Keratinocyte (primary cell): ENCODE data around the gene UNC79. TPM values are rescaled to one million over a fixed set of nuclear protein-coding genes. Genes with fewer than 3 reads are reported as not detected.

ENCODE experiments used
- DNase-seq: peaks from one replicate; pipeline ENCODE4 v3.0.0-alpha.2; 2011; ENCODE audit warnings: low read depth, missing footprints, low spot score
- FAIRE-seq: peaks from 2 replicates; lab custom pipeline; 2011; peaks lifted over from hg19 to GRCh38; lab: Jason Lieb, UNC
- H2AFZ ChIP-seq: 2 replicates; pipeline ENCODE4 v1.6.0; 2012; ENCODE audit warnings: low read length, control low read depth, inconsistent platforms; ENCODE audit not compliant: control insufficient read depth
- H3K27ac ChIP-seq: 2 replicates; pipeline ENCODE4 v1.5.1; 2011; ENCODE audit warnings: low read length; ENCODE audit not compliant: control insufficient read depth, insufficient read depth
- H3K27me3 ChIP-seq: 3 replicates; pipeline ENCODE4 v1.6.0; 2011; ENCODE audit warnings: low read length; ENCODE audit not compliant: control insufficient read depth, insufficient read depth; ENCODE audit errors: extremely low read depth
- H3K36me3 ChIP-seq, 2 experiments: 2 replicates in 1 of 2; 3 replicates in 1 of 2; pipeline ENCODE4 v1.5.1; 2011; ENCODE audit warnings: low read length in 2 of 2, mild to moderate bottlenecking in 1 of 2; ENCODE audit not compliant: control insufficient read depth in 2 of 2, insufficient read depth in 2 of 2; ENCODE audit errors: extremely low read depth in 1 of 2
- H3K4me1 ChIP-seq: 3 replicates; pipeline ENCODE4 v1.5.1; 2011; ENCODE audit warnings: low read length; ENCODE audit not compliant: control insufficient read depth, insufficient read depth; ENCODE audit errors: extremely low read depth
- H3K4me2 ChIP-seq: 3 replicates; pipeline ENCODE4 v1.6.0; 2011; ENCODE audit warnings: low read depth, low read length; ENCODE audit not compliant: control insufficient read depth, insufficient read depth; ENCODE audit errors: extremely low read depth
- H3K4me3 ChIP-seq, 3 experiments: fragments of 200-600 bp in 1 of 3; sonication (generic) in 1 of 3; 2 replicates in 2 of 3; 3 replicates in 1 of 3; pipeline ENCODE4 v1.5.1; 2011 to 2016; ENCODE audit warnings: low read length in 3 of 3, mild to moderate bottlenecking in 3 of 3, control low read depth in 2 of 3, inconsistent platforms in 1 of 3, low read depth in 1 of 3, mixed read lengths in 1 of 3, mixed run types in 1 of 3, moderate library complexity in 1 of 3; ENCODE audit not compliant: control insufficient read depth in 2 of 3, insufficient read depth in 2 of 3; ENCODE audit errors: extremely low read depth in 1 of 3
- H3K79me2 ChIP-seq: 2 replicates; pipeline ENCODE4 v1.6.0; 2012; ENCODE audit warnings: low read length; ENCODE audit not compliant: control insufficient read depth, insufficient read depth
- H3K9ac ChIP-seq: 3 replicates; pipeline ENCODE4 v1.6.0; 2011; ENCODE audit warnings: low read length; ENCODE audit not compliant: control insufficient read depth, insufficient read depth; ENCODE audit errors: extremely low read depth
- H3K9me1 ChIP-seq: 3 replicates; pipeline ENCODE4 v1.6.0; 2011; ENCODE audit warnings: low read length; ENCODE audit not compliant: control insufficient read depth, insufficient read depth; ENCODE audit errors: extremely low read depth
- H3K9me3 ChIP-seq: 2 replicates; pipeline ENCODE4 v1.5.1; 2012; ENCODE audit warnings: low read depth, low read length; ENCODE audit not compliant: control insufficient read depth
- H4K20me1 ChIP-seq: 3 replicates; pipeline ENCODE4 v1.6.0; 2011; ENCODE audit warnings: low read length; ENCODE audit not compliant: control insufficient read depth, insufficient read depth; ENCODE audit errors: extremely low read depth
- CTCF ChIP-seq, 3 experiments: IDR thresholded peaks in 1 of 3; conservative IDR thresholded peaks in 1 of 3; optimal IDR thresholded peaks in 1 of 3; 2 replicates in 2 of 3; 3 replicates in 1 of 3; pipeline versions ENCODE3 to v1.5.1; 2011; ENCODE audit warnings: low read length in 3 of 3, mild to moderate bottlenecking in 3 of 3, moderate library complexity in 2 of 3, control low read depth in 1 of 3, inconsistent platforms in 1 of 3; ENCODE audit not compliant: insufficient read depth in 2 of 3; ENCODE audit errors: extremely low read depth in 1 of 3
- EZH2 ChIP-seq: IDR thresholded peaks from one replicate; pipeline ENCODE4 v1.6.1; 2012; ENCODE audit warnings: inconsistent platforms, mild to moderate bottlenecking, low read length, moderate library complexity
- dilution Hi-C: fragments of 300-500 bp; cut with MboI; formaldehyde crosslinking; loops from one replicate; pipeline ENCODE4 v1.7.0; 2020; ENCODE audit warnings: low sequenced_read_pairs; ENCODE audit not compliant: extremely low pct_ligation_motif_present
- polyA plus RNA-seq, 5 experiments: library from polyadenylated mRNA; depleted of rRNA in 3 of 5; stranded (reverse) in 3 of 5; stranded (forward) in 1 of 5; unstranded in 1 of 5; fragments of >200 nt; gene quantifications; 1 replicate in 1 of 5; 2 replicates in 3 of 5; 3 replicates in 1 of 5; pipeline versions ENCODE4 v1.2.1 to v1.2.3, GENCODE V29; 2011 to 2012; ENCODE audit warnings: missing spikeins in 2 of 5, low read depth in 1 of 5, low replicate concordance in 1 of 5

UNC79 gene
- polyA plus RNA-seq, 1 donor (not counting 4 experiments of a cell fraction or from before 2014, with no cell fraction given), result 0.01 TPM

GRCh38 chr14:93747560-93747959 is 316.8 kb downstream of the UNC79 start:
- TF ChIP-seq EZH2, result no peak
- no peak for DNase-seq
- H3K4me2 ChIP-seq, result no peak overlapping the region
- H3K9me1 ChIP-seq, result no peaks in the 10 kb centered on the region
- H3K9ac ChIP-seq, result no peak overlapping the region
- H3K27ac ChIP-seq, result no peak overlapping the region
- no peaks in the 10 kb centered on the region for H3K36me3 ChIP-seq
- H3K4me1 ChIP-seq, result no peaks in the 10 kb centered on the region
- no peak overlapping the region for H2AFZ ChIP-seq
- no peaks in the 10 kb centered on the region for H3K9me3 ChIP-seq
- H4K20me1 ChIP-seq, result no peaks in the 10 kb centered on the region
- FAIRE-seq, result no peak
- no peak overlapping the region for H3K4me3 ChIP-seq
- dilution Hi-C loops, result no loop called here
- no peaks in the 10 kb centered on the region for H3K79me2 ChIP-seq
- H3K27me3 ChIP-seq, result no peaks in the 10 kb centered on the region

GRCh38 chr14:93748208-93749075 is 317.7 kb downstream of the UNC79 start:
- Histone ChIP-seq H3K9ac (no peak overlapping the region), H2AFZ (no peak overlapping the region), H3K27me3 (no peaks in the 10 kb centered on the region), H3K9me1 (no peaks in the 10 kb centered on the region), H3K4me1 (no peaks in the 10 kb centered on the region), H3K79me2 (no peaks in the 10 kb centered on the region), H3K27ac (no peak overlapping the region), H3K9me3 (no peaks in the 10 kb centered on the region), H3K36me3 (no peaks in the 10 kb centered on the region), H4K20me1 (no peaks in the 10 kb centered on the region), H3K4me3 (no peak overlapping the region), H3K4me2 (no peak overlapping the region)
- dilution Hi-C loops, result no loop called here
- TF ChIP-seq CTCF (optimal IDR thresholded peaks at IDR 0.05 in 1 of 3, IDR thresholded peaks at IDR 0.05 in 1 of 3, conservative IDR thresholded peaks at IDR 0.05 in 1 of 3; ENCODE audit: extremely low read depth in 1 of 3, insufficient read depth in 2 of 3, low read length in 3 of 3) (no peak), EZH2 (no peak)
- DNase-seq (no peak), FAIRE-seq (no peak)
